Smooth muscle cell (in vitro differentiated cells): ENCODE data around the gene IRF4. TPM values are rescaled to one million over a fixed set of nuclear protein-coding genes. Genes with fewer than 3 reads are reported as not detected.

Source experiments
- DNase-seq: peaks from one replicate; lab custom pipeline; 2025; ENCODE audit not compliant: unreplicated experiment; lab: John Stamatoyannopoulos, UW
- H2AFZ ChIP-seq: fragments of 200-600 bp; sonication (generic); 2 replicates; pipeline ENCODE4 v1.6.0; 2016; ENCODE audit warnings: antibody characterized with exemption, low read depth, mild to moderate bottlenecking
- H3F3A ChIP-seq: fragments of 200-600 bp; sonication (generic); 2 replicates; pipeline ENCODE4 v1.6.0; 2017; ENCODE audit warnings: antibody characterized with exemption, low read depth
- H3K27ac ChIP-seq: fragments of 200-600 bp; sonication (generic); 2 replicates; pipeline ENCODE4 v1.5.1; 2016; ENCODE audit warnings: low read depth, mild to moderate bottlenecking
- H3K27me3 ChIP-seq: fragments of 200-600 bp; sonication (generic); 2 replicates; pipeline ENCODE4 v1.6.1; 2016; ENCODE audit warnings: low read depth, mild to moderate bottlenecking
- H3K36me3 ChIP-seq: fragments of 200-600 bp; sonication (generic); 2 replicates; pipeline ENCODE4 v1.5.1; 2016; ENCODE audit warnings: low read depth
- H3K4me1 ChIP-seq: fragments of 200-600 bp; sonication (generic); 2 replicates; pipeline ENCODE4 v1.5.1; 2016; ENCODE audit warnings: low read depth
- H3K4me2 ChIP-seq: fragments of 200-600 bp; sonication (generic); 2 replicates; pipeline ENCODE4 v1.6.0; 2016; ENCODE audit warnings: mild to moderate bottlenecking
- H3K4me3 ChIP-seq: fragments of 200-600 bp; sonication (generic); 2 replicates; pipeline ENCODE4 v1.5.1; 2016; ENCODE audit warnings: mild to moderate bottlenecking
- H3K79me2 ChIP-seq: fragments of 200-600 bp; sonication (generic); 2 replicates; pipeline ENCODE4 v1.6.0; 2016; ENCODE audit warnings: low read depth, mild to moderate bottlenecking
- H3K9ac ChIP-seq: fragments of 200-600 bp; sonication (generic); 2 replicates; pipeline ENCODE4 v1.6.0; 2016; ENCODE audit warnings: low read depth
- H3K9me3 ChIP-seq: fragments of 200-600 bp; sonication (generic); replicated peaks from 2 replicates; pipeline ENCODE4 v1.5.1; 2016; ENCODE audit warnings: low read depth
- H4K20me1 ChIP-seq: fragments of 200-600 bp; sonication (generic); 2 replicates; pipeline ENCODE4 v1.6.0; 2016; ENCODE audit warnings: low read depth
- CTCF ChIP-seq: fragments of 200-600 bp; sonication (generic); IDR thresholded peaks from 2 replicates; pipeline ENCODE4 v1.5.1; 2017; ENCODE audit warnings: borderline replicate concordance, mild to moderate bottlenecking, antibody characterized with exemption; ENCODE audit not compliant: insufficient read depth, poor library complexity, severe bottlenecking
- WGBS: methylation state at CpG from one replicate; pipeline ENCODE4 v1.1.7; 2016; ENCODE audit warnings: low lambda C conversion rate; 5-methylcytosine and 5-hydroxymethylcytosine counted together
- polyA plus RNA-seq: library from polyadenylated mRNA; unstranded; fragments of >200 nt; fragmentation: Nextera tagmentation; extraction: Ambion mirVana; gene quantifications from 2 replicates; pipeline ENCODE4 v1.2.1, GENCODE V29; 2016
- total RNA-seq: library from RNA; depleted of rRNA; stranded (reverse); fragments of >200 nt; gene quantifications from 2 replicates; pipeline ENCODE4 v1.2.3, GENCODE V29; 2014

IRF4 gene
- total and polyA plus RNA-seq, 2 experiments from 2014 or later, result 0.04 TPM; not detected in 1

- WGBS, result 79% methylated on average over 9 of the region's 9 CpGs
- no peak for DNase-seq
- Histone ChIP-seq H4K20me1 (no peaks in the 10 kb centered on the region), H3K9ac (no peak overlapping the region), H3F3A (no peaks in the 10 kb centered on the region), H3K36me3 (no peaks in the 10 kb centered on the region), H3K9me3 (no peaks in the 10 kb centered on the region), H3K4me2 (no peak overlapping the region), H3K79me2 (no peaks in the 10 kb centered on the region), H3K27me3 (no peaks in the 10 kb centered on the region), H3K4me1 (no peaks in the 10 kb centered on the region), H3K27ac (no peak overlapping the region), H3K4me3 (no peak overlapping the region), H2AFZ (no peak overlapping the region)
- no peak for TF ChIP-seq CTCF
These were observed 36.0 kb upstream of the IRF4 start for GRCh38 chr6:355373-356208.

- 84% methylated on average over 11 of the region's 11 CpGs for WGBS
- Histone ChIP-seq H3K4me2 (no peak overlapping the region), H3F3A (no peaks in the 10 kb centered on the region), H3K27ac (no peak overlapping the region), H3K4me1 (no peaks in the 10 kb centered on the region), H3K27me3 (no peaks in the 10 kb centered on the region), H3K36me3 (no peaks in the 10 kb centered on the region), H3K4me3 (no peak overlapping the region), H4K20me1 (no peaks in the 10 kb centered on the region), H3K9ac (no peak overlapping the region), H2AFZ (no peak overlapping the region), H3K9me3 (no peaks in the 10 kb centered on the region), H3K79me2 (no peaks in the 10 kb centered on the region)
- DNase-seq, result no peak
- no peak for TF ChIP-seq CTCF
These were observed 34.7 kb upstream of the IRF4 start for GRCh38 chr6:356828-357251.

DNA sequence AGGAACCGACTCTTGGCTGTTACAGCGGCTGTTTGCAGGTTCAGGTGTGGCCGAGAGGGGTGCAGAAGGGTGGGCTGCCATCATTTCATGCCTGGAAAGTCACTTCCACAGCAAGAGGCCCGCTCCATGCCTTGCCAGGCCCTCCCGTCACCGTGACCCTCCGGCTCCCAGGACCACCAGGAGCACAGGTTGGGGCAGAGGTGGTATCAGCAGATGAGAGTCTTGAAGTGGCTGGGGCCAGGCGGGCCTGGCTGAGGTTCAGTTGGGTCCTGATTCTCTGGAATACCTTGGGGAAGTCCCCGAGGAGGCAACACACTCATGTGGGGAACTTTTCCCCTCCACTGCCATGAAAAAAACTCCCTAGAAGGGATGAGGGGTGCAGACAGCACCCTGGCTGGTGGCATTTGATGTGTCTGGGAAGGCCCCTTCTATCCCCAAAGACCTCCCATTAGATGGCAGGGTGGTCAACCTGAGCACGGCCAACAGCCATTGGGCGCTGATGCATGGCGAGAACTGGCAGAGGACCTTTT lies 34.2 kb upstream of the IRF4 start:
- H3K27ac ChIP-seq, result no peak overlapping the region
- H3K9ac ChIP-seq, result no peak overlapping the region
- no peaks in the 10 kb centered on the region for H3K79me2 ChIP-seq
- no peak overlapping the region for H3K4me2 ChIP-seq
- no peak for DNase-seq
- no peaks in the 10 kb centered on the region for H3K36me3 ChIP-seq
- H4K20me1 ChIP-seq, result no peaks in the 10 kb centered on the region
- 82% methylated on average over 12 of the region's 12 CpGs for WGBS
- H3F3A ChIP-seq, result no peaks in the 10 kb centered on the region
- H3K9me3 ChIP-seq, result no peaks in the 10 kb centered on the region
- H3K4me3 ChIP-seq, result no peak overlapping the region
- TF ChIP-seq CTCF, result no peak
- H2AFZ ChIP-seq, result no peak overlapping the region
- no peaks in the 10 kb centered on the region for H3K27me3 ChIP-seq
- H3K4me1 ChIP-seq, result no peaks in the 10 kb centered on the region
